ENCODE data around the gene LAMTOR2.

DNA sequence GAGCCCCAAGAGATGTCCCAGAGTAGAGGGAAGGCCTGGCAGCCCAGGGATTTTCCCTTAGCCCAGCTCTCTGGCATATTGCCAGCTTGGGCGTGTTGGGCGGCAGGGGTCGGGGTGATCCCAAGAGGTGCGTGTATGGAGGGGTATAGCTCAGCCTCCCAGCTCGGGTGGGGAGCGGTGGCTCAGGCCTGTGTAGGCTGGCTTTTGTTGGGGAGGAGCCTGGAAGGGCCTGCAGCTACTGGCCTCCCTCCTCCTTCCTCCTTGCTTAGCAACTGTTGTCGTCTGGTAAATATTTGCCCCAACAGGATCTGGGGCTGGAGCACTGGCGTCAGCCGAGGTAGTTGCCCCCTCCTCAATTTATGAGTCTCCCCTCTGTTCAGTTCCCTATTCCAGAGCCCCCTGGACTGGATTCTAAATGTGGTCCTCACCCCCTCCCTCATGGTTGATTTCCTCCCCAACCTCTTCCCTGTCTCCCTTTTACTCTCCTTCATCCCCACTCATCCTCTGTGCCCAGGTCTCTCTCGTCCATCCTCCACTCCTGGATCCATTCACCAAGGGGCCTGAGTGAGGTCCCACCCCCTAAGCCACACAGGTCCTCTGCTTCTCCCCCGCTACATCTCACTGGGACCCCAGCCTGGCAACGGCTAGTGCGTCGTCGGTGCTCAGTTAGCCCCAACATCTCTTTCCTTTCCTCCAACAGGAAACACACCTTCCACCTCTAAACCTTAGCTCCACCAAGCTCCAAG is 49.7 kb downstream of the LAMTOR2 start:
- TF ChIP-seq, protein P1, sequence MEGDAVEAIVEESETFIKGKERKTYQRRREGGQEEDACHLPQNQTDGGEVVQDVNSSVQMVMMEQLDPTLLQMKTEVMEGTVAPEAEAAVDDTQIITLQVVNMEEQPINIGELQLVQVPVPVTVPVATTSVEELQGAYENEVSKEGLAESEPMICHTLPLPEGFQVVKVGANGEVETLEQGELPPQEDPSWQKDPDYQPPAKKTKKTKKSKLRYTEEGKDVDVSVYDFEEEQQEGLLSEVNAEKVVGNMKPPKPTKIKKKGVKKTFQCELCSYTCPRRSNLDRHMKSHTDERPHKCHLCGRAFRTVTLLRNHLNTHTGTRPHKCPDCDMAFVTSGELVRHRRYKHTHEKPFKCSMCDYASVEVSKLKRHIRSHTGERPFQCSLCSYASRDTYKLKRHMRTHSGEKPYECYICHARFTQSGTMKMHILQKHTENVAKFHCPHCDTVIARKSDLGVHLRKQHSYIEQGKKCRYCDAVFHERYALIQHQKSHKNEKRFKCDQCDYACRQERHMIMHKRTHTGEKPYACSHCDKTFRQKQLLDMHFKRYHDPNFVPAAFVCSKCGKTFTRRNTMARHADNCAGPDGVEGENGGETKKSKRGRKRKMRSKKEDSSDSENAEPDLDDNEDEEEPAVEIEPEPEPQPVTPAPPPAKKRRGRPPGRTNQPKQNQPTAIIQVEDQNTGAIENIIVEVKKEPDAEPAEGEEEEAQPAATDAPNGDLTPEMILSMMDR (conservative IDR thresholded peaks at IDR 0.05; ENCODE audit: low read length) = no peak
- no peak for TF ChIP-seq EZH2phosphoT487 (IDR thresholded peaks at IDR 0.05; ENCODE audit: borderline replicate concordance)

Measured in Loucy (cell line).